Liver (tissue), 9 donors: ENCODE data around the gene NOS1AP. TPM values are rescaled to one million over a fixed set of nuclear protein-coding genes. Genes with fewer than 3 reads are reported as not detected.

ENCODE experiments used
- DNase-seq: peaks from one replicate; pipeline ENCODE4 v3.0.0-alpha.2; 2017; ENCODE audit warnings: low spot score
- H3K27ac ChIP-seq, 2 donors: one replicate each; pipeline ENCODE4 v1.7.0; 2013; ENCODE audit warnings: inconsistent platforms in 2 of 2, low read length in 2 of 2, control low read depth in 1 of 2, low read depth in 1 of 2, mild to moderate bottlenecking in 1 of 2
- H3K27me3 ChIP-seq, 4 donors: one replicate each; pipeline versions ENCODE4 v1.6.1 to v1.7.0; 2013; ENCODE audit warnings: low read length in 3 of 4, inconsistent platforms in 1 of 4, mild to moderate bottlenecking in 1 of 4, moderate library complexity in 1 of 4; ENCODE audit not compliant: control insufficient read depth in 4 of 4, insufficient read depth in 4 of 4
- H3K36me3 ChIP-seq, 4 donors: one replicate each; pipeline versions ENCODE4 v1.6.1 to v1.7.0; 2013; ENCODE audit warnings: low read length in 3 of 4, mild to moderate bottlenecking in 3 of 4, low read depth in 1 of 4, moderate library complexity in 1 of 4; ENCODE audit not compliant: control insufficient read depth in 4 of 4, insufficient read depth in 3 of 4
- H3K4me1 ChIP-seq, 4 donors: one replicate each; pipeline versions ENCODE4 v1.6.1 to v1.7.0; 2013; ENCODE audit warnings: low read length in 3 of 4, mild to moderate bottlenecking in 3 of 4, moderate library complexity in 1 of 4; ENCODE audit not compliant: control insufficient read depth in 4 of 4, insufficient read depth in 4 of 4
- H3K4me3 ChIP-seq, 3 donors: one replicate each; pipeline versions ENCODE4 v1.6.1 to v1.7.0; 2013; ENCODE audit warnings: low read length in 3 of 3, control low read depth in 1 of 3, low read depth in 1 of 3, mild to moderate bottlenecking in 1 of 3
- H3K9ac ChIP-seq, 2 donors: one replicate each; pipeline ENCODE4 v1.7.0; 2013; ENCODE audit warnings: low read length in 2 of 2, mild to moderate bottlenecking in 2 of 2, moderate library complexity in 2 of 2, control low read depth in 1 of 2, low read depth in 1 of 2
- H3K9me3 ChIP-seq, 4 donors: one replicate each; pipeline versions ENCODE4 v1.6.1 to v1.7.0; 2013; ENCODE audit warnings: low read length in 3 of 4; ENCODE audit not compliant: control insufficient read depth in 4 of 4
- ATF3 ChIP-seq: IDR thresholded peaks from 2 replicates; pipeline ENCODE4 v1.6.1; 2016; ENCODE audit warnings: antibody characterized with exemption
- CTCF ChIP-seq: fragments of 150-350 bp; IDR thresholded peaks from 2 replicates; pipeline ENCODE4 v1.5.1; 2017; ENCODE audit warnings: improper control_type of control experiment, low read depth, low read length; ENCODE audit not compliant: missing input control
- EGR1 ChIP-seq, 2 donors: IDR thresholded peaks; 2 replicates each; pipeline ENCODE4 v1.6.1; 2016 to 2018; ENCODE audit warnings: antibody characterized with exemption in 2 of 2, low read depth in 2 of 2
- FOXA1 ChIP-seq: IDR thresholded peaks from 2 replicates; pipeline ENCODE4 v1.6.1; 2016; ENCODE audit warnings: antibody characterized with exemption
- FOXA2 ChIP-seq: IDR thresholded peaks from 2 replicates; pipeline ENCODE4 v1.6.1; 2016; ENCODE audit warnings: antibody characterized with exemption
- GABPA ChIP-seq, 2 donors: IDR thresholded peaks in 1 of 2; conservative IDR thresholded peaks in 1 of 2; 2 replicates each; pipeline ENCODE4 v1.6.1; 2016; ENCODE audit warnings: antibody characterized with exemption in 2 of 2, mild to moderate bottlenecking in 1 of 2, moderate library complexity in 1 of 2
- HNF4A ChIP-seq, 2 donors: conservative IDR thresholded peaks; 2 replicates each; pipeline ENCODE4 v1.6.1; 2016; ENCODE audit warnings: antibody characterized with exemption in 2 of 2, mild to moderate bottlenecking in 2 of 2
- HNF4G ChIP-seq: IDR thresholded peaks from 2 replicates; pipeline ENCODE4 v1.6.1; 2016; ENCODE audit warnings: antibody characterized with exemption
- JUND ChIP-seq, 2 donors: IDR thresholded peaks; 2 replicates each; pipeline ENCODE4 v1.6.1; 2016; ENCODE audit warnings: antibody characterized with exemption in 2 of 2
- MAX ChIP-seq: IDR thresholded peaks from 2 replicates; pipeline ENCODE4 v1.6.1; 2016; ENCODE audit warnings: antibody characterized with exemption
- NR2F2 ChIP-seq: IDR thresholded peaks from 2 replicates; pipeline ENCODE4 v1.6.1; 2016; ENCODE audit warnings: antibody characterized with exemption
- RAD21 ChIP-seq, 2 donors: IDR thresholded peaks; 2 replicates each; pipeline ENCODE4 v1.6.1; 2016; ENCODE audit warnings: antibody characterized with exemption in 2 of 2, mild to moderate bottlenecking in 2 of 2
- REST ChIP-seq: IDR thresholded peaks from 2 replicates; pipeline ENCODE4 v1.6.1; 2016; ENCODE audit warnings: antibody characterized with exemption, mild to moderate bottlenecking
- RXRA ChIP-seq, 2 donors: IDR thresholded peaks; 2 replicates each; pipeline ENCODE4 v1.6.1; 2017 to 2018; ENCODE audit warnings: antibody characterized with exemption in 2 of 2, mild to moderate bottlenecking in 1 of 2
- SP1 ChIP-seq: IDR thresholded peaks from 2 replicates; pipeline ENCODE4 v1.6.1; 2018; ENCODE audit warnings: antibody characterized with exemption, mild to moderate bottlenecking
- TAF1 ChIP-seq: conservative IDR thresholded peaks from 2 replicates; pipeline ENCODE4 v1.6.1; 2016; ENCODE audit warnings: antibody characterized with exemption, mild to moderate bottlenecking
- YY1 ChIP-seq: IDR thresholded peaks from 2 replicates; pipeline ENCODE4 v1.6.1; 2016; ENCODE audit warnings: antibody characterized with exemption, mild to moderate bottlenecking
- ZBTB33 ChIP-seq: IDR thresholded peaks from 2 replicates; pipeline ENCODE4 v1.6.1; 2016; ENCODE audit warnings: antibody characterized with exemption
- WGBS: extraction: QIAGEN DNeasy Blood & Tissue Kit; methylation state at CpG from one replicate; pipeline ENCODE4 v1.1.7; 2013; 5-methylcytosine and 5-hydroxymethylcytosine counted together
- polyA plus RNA-seq, 2 donors: library from polyadenylated mRNA; stranded (reverse) in 1 of 2; unstranded in 1 of 2; fragments of 200-250 nt in 1 of 2; fragments of >200 nt in 1 of 2; fragmentation: Nextera tagmentation in 1 of 2; extraction: Ambion mirVana in 1 of 2; gene quantifications; one replicate each; pipeline versions ENCODE4 v1.2.1 to v1.2.3, GENCODE V29; 2013 to 2015
- total RNA-seq, 2 donors: library from RNA; depleted of rRNA; stranded (reverse); fragments of >200 nt; gene quantifications; one replicate each; pipeline ENCODE4 v1.2.3, GENCODE V29; 2014
- donor health status: healthy.
- donor health status: healthy.
- donor health status: healthy.
- donor health status: healthy.
- donor health status: healthy.

Gene NOS1AP
- total and polyA plus RNA-seq, 4 donors, result 1.4 to 13.0 (median 4.5) TPM

- H3K27me3 ChIP-seq, result no peaks in the 10 kb centered on the region
- no peak overlapping the region for H3K4me3 ChIP-seq
- WGBS, result 62% methylated on average over 4 of the region's 4 CpGs
- peaks cover 20 to 63% (median 44%) of the 10 kb centered on the region in 4 donors for H3K4me1 ChIP-seq
- no peak for DNase-seq
- no peaks in the 10 kb centered on the region for H3K36me3 ChIP-seq
- no peaks in the 10 kb centered on the region for H3K9me3 ChIP-seq
- H3K9ac ChIP-seq, result no peak overlapping the region
- TF ChIP-seq HNF4A (conservative IDR thresholded peaks at IDR 0.05) (no peak), FOXA2 (no peak), EGR1 (IDR thresholded peaks at IDR 0.05; ENCODE audit: low read depth in 2 of 2) (no peak), NR2F2 (no peak), YY1 (no peak), MAX (no peak), HNF4G (no peak), RAD21 (IDR thresholded peaks at IDR 0.05) (no peak), RXRA (IDR thresholded peaks at IDR 0.05) (no peak), FOXA1 (no peak), SP1 (no peak)
- H3K27ac ChIP-seq, result no peak overlapping the region
These were observed 299.0 kb downstream of the NOS1AP start for GRCh38 chr1:162368451-162368850.

- 91% methylated on average over 7 of the region's 7 CpGs for WGBS
- Histone ChIP-seq H3K4me3 (no peak overlapping the region), H3K4me1 (peaks cover 19 to 59% (median 41%) of the 10 kb centered on the region in 4 donors), H3K9me3 (no peaks in the 10 kb centered on the region), H3K27ac (no peak overlapping the region), H3K27me3 (no peaks in the 10 kb centered on the region), H3K9ac (no peak overlapping the region), H3K36me3 (peaks cover 0 to 2% (median under 1%) of the 10 kb centered on the region in 4 donors)
- DNase-seq, result no peak
- TF ChIP-seq MAX, result no peak
- no peak for TF ChIP-seq ATF3
- no peak for TF ChIP-seq YY1
- TF ChIP-seq NR2F2, result no peak
- TF ChIP-seq REST, result no peak
- TF ChIP-seq FOXA2, result no peak
- TF ChIP-seq RXRA (IDR thresholded peaks at IDR 0.05), result no peak
- TF ChIP-seq HNF4G, result no peak
- TF ChIP-seq FOXA1, result no peak
- TF ChIP-seq EGR1 (IDR thresholded peaks at IDR 0.05; ENCODE audit: low read depth in 2 of 2), result no peak
- TF ChIP-seq JUND (IDR thresholded peaks at IDR 0.05), result no peak
- no peak for TF ChIP-seq CTCF
- no peak for TF ChIP-seq RAD21 (IDR thresholded peaks at IDR 0.05)
- TF ChIP-seq HNF4A (conservative IDR thresholded peaks at IDR 0.05), result no peak
- TF ChIP-seq TAF1, result no peak
- TF ChIP-seq GABPA (IDR thresholded peaks at IDR 0.05 in 1 of 2, conservative IDR thresholded peaks at IDR 0.05 in 1 of 2), result no peak
- no peak for TF ChIP-seq SP1
- no peak for TF ChIP-seq ZBTB33
These were observed 300.1 kb downstream of the NOS1AP start for GRCh38 chr1:162369571-162369970.
